GM19328 (cell line): ENCODE results near the gene PCNT.

Experiments
- ATAC-seq: cut with Tn5 transposase; IDR thresholded peaks from one replicate; pipeline ENCODE4 v1.9.1; 2021; ENCODE audit warnings: mild to moderate bottlenecking, moderate library complexity; ENCODE audit not compliant: unreplicated experiment

PCNT gene

DNA sequence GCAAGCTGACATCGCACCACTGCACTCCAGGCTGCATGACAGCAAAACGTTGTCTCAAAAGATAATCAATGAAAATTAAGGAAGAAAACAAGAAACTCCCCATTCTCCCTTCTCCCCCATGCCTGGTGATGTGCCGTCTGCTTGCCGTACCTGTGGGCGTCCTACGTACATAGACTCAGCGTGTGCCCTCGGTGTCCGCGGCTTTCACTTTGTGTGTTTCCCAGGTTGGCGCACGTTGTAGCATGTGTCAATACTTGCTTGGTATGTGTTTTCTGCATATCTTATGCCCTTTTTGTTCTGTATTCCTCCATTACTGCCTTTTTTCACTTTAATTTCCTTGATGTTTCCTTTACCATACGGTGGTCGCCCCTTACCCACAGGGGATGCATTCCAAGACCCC lies 53.8 kb downstream of the PCNT start:
- ATAC-seq = no peak

DNA sequence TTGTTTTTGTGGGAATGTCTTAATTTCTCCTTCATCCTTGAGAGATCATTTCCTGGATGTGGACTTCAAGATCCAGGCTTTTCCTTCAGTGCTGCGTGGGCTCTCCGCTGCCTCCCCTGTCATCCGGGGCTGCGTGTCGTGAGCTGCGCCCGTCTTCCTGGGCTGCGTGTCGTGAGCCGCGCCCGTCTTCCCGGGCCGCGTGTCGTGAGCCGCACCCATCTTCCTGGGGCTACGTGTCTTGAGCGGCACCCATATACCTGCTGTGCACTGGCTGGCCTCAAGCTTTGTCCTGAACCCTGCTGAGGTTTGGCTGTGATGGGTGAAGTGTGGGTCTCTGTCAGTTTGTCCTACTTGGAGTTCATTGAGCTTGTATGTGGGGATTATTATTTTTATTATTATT lies 55.1 kb downstream of the PCNT start:
- ATAC-seq = no peak

GRCh38 chr21:46379691-46380090 lies 55.7 kb downstream of the PCNT start:
- no peak for ATAC-seq

GRCh38 chr21:46381541-46381940 lies 57.6 kb downstream of the PCNT start:
- ATAC-seq = no peak

- ATAC-seq = no peak
Observed at GRCh38 chr21:46384556-46384955, 60.6 kb downstream of the PCNT start.

GRCh38 chr21:46385846-46386733 lies 62.1 kb downstream of the PCNT start:
- ATAC-seq = no peak

DNA sequence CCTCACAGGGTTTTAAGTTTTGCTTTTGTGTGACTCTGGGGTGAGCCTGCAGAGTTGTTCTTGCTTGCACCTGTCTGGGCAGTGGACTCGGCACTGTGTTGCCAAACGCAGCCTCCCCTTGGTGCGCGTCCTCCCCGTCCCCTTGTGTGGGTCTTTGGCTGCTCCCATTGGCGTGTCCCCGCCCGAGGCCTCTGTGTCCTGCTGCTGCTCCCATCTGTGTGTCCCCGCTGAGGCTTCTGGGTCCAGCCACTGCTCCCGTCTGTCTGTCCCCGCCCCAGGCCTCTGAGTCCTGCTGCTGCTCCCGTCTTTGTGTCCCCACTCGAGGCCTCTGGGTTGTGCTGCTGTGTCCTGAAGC lies 62.8 kb downstream of the PCNT start:
- ATAC-seq = no peak

DNA sequence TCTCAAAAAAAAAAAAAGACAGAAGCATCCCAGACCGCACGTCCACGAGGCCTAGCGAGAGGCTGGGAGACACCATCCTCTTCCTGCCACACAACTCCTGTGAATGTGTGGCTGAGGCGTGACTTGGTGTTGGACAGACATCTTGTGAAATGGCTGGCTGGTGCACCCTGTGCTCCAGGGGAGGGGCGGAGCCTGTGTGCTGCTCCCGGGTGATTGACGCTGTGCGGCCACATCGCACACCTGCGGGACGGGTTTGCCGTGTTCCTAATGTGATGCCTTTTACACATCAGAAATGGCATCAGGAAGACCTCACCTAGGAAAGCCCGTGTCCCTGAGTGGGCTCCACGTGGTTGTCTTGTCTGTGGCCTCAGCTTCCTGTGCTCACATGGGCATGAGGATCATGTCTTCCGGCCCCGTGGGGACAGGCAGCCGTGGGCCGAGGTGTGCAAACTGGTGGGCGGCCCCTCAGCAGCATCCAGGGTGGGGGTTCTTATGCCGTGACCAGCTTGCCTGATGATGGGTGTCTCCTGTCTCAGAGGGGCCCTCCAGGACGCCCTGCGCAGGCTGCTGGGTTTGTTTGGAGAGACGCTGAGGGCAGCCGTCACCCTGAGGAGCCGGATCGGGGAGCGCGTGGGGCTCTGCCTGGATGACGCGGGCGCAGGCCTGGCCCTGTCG lies 64.4 kb downstream of the PCNT start:
- ATAC-seq = no peak

DNA sequence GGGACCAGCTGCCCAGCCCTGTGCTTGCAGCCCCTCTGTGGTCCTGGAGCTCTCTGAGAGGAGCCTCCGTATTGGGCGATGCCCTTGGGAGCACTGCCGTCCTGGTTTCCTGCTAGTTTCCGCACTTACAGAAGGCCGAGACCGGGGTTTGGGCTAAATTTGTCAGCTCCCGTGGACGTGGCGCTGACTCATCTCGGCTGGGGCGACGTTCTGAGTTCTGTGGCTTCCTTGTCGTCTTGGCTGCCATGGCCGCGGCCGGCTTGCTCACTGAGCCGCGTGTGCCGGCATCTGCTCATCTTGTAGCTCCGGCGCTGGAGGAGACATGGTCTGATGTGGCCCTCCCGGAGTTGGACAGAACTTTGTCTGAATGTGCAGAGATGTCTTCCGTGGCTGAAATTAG lies 64.9 kb downstream of the PCNT start:
- no peak for ATAC-seq

- ATAC-seq = no peak
Observed at GRCh38 chr21:46390603-46391545, 66.9 kb downstream of the PCNT start.

DNA sequence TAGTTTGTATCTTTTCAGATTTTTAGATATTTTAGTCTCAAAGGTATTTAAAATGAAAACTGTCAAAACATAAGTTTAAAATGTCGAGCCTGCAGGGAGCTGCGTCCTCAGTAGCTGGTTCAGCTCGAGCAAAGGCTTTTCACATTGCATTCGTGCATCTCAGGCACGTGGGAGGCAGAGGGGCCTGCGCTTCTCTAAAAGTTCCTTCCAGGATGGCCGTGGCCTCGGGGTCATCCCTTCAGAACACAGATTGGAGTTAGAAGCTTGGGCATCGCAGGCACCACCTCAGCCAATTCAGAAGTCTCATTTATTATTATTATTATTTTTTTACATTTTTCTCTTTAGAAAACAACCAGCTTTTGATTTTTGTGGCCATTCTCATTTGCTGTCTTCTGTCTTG lies 67.8 kb downstream of the PCNT start:
- ATAC-seq = no peak

- ATAC-seq = no peak
Observed at GRCh38 chr21:46392921-46393320, 69.0 kb downstream of the PCNT start.

DNA sequence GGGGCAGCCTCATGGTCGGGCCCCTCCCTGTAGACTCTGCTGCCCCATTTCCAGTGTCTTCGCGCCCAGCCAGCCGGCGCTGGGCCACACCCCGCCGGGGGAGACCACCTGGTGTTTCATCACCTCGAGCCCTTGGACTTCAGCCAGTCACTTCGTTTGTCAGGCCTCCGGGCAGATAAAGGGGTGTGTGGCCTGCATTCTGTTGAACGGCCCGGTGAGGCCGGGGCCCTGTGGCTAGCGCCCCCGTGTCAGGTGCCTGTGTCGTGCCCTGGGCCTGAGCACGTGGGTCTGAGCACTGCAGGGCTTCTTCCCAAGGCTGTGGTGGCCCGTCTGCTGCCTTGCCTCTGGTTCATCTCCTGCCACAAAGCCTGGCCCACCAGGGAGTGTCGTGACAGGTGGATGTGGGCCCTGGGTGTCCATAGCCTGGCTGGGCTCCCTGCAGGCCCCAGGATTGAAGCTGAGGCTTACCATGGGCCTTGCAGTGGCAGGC lies 69.5 kb downstream of the PCNT start:
- ATAC-seq = no peak

DNA sequence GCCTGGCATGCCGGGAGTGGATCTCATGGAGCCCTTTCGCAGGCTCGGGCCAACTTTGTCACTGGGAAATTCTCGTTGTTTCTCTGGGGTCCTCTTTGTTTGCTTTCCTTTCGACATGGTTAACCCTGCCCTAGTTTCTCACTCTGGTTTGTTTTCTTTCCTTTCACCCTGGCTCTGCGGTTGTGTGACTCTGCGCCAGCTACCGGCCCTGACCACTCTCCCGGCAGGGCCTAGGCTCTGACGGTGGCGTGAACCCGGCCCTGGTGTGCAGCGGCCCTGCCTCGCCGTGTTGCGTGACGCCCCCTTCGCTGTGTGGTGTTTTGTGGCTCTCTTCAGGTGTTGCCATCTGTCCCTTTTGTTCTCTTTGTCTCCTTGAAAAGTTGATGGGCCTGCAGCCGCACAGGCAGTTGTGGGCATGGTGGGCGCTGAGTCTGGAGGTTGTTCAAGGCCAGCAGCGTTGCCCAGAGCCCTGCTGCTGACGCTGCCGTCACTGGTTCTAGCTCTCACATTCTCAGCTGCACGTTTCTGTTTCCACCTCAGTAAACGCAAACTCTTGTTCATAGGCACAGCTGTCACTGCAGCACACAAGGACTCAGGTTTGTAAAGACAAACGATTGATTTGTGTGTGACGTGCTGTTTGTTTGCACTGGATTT lies 70.1 kb downstream of the PCNT start:
- ATAC-seq = no peak

- no peak for ATAC-seq
Observed at GRCh38 chr21:46394595-46395104, 70.7 kb downstream of the PCNT start.

GRCh38 chr21:46397211-46397905 lies 73.4 kb downstream of the PCNT start:
- no peak for ATAC-seq

DNA sequence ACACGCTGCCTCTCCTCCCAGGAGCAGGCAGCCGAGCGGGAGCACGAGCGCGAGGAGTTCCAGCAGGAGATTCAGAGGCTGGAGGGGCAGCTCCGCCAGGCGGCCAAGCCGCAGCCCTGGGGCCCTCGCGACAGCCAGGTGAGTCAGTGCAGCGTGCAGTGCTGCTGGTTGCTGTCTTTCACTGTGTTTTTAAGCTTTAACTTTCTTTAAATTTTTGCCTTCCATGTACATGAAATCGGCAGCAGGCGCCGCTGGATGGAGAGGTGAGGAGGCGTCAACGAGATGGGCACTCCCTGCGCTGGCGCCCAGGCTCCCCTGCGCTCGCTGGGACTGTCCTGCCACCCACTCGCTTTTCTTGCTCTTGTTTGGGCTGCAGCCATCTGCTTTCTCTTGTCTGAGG lies 74.0 kb downstream of the PCNT start:
- no peak for ATAC-seq

DNA sequence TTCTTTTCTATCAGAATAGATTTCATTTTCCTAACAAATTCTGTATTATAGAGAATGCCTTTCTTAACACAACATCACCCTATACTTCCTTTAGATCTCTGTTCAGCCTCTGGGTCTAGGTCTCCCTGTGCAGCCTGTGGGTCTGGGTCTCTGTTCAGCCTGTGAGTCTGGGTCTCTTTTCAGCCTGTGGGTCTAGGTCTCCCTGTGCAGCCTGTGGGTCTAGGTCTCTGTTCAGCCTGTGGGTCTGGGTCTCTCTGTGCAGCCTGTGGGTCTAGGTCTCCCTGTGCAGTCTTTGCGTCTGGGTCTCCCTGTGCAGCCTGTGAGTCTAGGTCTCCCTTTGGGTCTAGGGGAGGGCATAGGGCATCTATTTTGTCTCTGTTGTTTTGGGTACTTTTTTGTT lies 75.2 kb downstream of the PCNT start:
- ATAC-seq = no peak

DNA sequence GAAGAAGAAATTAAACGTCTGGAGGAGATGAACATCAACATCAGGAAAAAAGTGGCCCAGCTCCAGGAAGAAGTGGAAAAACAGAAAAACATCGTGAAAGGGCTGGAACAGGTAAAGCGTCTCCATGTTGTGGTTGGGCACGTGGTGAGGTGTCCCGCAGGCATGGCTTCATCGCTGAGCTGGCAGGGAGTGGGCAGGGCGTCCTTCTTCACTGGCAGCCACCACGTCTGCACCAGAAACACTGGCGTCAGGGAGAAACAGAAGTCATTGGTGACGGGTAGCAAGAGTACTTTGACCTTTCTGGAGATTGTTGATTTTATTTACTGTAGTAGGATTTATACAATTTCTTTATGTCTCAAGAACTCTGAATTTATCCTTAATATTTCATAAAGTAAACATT lies 75.7 kb downstream of the PCNT start:
- ATAC-seq = no peak
